GM19043 (cell line): Measurements from ENCODE around the gene KCNMB4.

Experiments
- ATAC-seq: cut with Tn5 transposase; IDR thresholded peaks from one replicate; pipeline ENCODE4 v1.9.1; 2021; ENCODE audit warnings: low read depth; ENCODE audit not compliant: unreplicated experiment

KCNMB4 gene

DNA sequence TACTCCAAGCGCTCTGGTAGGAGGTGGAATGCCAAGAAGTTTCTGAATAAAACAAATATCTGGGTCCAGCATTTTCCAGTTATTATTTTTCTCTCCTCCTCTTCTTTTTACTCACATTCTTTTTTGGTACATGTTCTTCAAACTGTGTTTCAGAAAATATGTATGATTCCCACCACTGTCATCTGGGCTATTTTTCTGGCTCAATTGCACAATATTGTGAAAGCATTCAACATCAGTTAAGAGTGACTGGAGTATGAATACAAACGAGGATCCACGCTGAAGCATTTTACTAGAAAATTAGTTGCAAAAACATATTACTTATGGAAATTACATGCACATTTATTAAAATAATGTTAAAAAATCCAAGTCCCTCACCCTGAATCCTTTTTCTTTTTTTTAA, 61.5 kb downstream of the KCNMB4 start:
- no peak for ATAC-seq

DNA sequence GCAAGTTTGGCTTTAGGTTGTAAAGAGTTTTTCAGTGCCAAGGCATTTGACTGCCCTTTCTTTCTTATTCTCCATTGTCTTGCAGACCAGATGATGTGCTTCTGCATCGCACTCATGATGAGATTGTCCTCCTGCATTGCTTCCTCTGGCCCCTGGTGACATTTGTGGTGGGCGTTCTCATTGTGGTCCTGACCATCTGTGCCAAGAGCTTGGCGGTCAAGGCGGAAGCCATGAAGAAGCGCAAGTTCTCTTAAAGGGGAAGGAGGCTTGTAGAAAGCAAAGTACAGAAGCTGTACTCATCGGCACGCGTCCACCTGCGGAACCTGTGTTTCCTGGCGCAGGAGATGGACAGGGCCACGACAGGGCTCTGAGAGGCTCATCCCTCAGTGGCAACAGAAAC, 64.3 kb downstream of the KCNMB4 start:
- ATAC-seq, result no peak

DNA sequence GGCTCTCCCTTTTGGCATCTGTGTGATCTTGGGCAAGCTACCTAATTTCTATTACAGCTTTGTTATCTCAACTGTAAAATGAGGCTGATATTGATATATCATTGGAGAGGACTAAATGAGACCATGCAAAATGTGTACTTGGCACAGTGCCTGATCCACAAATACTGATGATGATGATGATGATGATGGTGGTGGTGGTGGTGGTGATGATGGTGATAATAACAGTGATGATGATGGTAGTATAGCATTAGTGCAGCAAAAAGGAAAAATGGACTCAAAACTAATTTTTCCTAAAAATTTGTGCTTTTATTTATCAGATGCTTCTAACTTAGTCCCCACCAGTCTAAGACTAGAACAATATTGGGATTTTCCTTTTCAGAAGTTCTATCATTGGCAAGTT, 70.7 kb downstream of the KCNMB4 start:
- no peak for ATAC-seq

DNA sequence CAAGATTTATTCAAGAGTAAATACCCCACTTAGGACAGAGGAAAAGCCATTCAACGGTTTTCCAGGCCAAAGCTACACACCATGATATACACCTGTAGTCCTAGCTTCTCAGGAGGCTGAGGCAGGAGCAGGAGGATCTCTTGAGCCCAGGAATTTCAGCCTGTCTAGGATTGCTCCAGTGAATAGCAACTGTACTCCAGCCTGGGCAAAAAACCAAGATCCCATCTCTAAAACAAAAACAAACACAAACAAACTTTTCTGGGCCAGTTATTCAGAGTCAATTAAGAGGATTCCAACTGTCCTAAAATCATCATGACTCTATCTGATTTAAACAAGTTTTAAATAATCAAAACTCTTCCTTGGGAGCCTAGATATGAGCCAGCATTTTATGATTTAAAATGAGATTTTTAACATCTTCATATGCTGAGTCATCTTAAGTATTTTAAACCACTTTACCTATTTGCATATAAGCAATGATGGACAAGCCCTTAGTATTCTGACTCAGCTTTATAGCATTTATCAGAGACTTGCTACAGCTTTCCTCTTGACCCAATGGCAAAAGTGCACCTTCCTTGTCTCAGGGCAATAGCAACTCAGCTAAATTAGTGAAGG, 77.1 kb downstream of the KCNMB4 start:
- ATAC-seq, result no peak

DNA sequence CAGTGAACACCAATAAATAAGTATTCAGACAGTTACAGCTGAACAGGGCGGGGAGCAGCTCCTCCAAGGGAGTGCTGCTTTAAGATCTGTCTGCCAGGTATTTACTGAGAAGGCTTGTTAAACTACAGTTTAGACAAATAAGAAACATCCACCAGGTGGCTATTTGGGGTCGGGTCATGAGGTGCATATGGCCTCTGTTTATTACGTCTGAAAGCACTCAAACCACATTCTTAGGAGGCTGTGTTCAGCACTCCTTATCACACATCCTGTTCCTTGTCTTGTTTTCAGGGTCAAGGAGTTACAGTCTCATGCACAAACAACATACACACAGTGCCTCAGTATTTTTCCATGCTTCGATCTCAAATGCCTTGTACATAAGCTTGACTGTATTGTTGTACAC, 78.8 kb downstream of the KCNMB4 start:
- ATAC-seq, result no peak

DNA sequence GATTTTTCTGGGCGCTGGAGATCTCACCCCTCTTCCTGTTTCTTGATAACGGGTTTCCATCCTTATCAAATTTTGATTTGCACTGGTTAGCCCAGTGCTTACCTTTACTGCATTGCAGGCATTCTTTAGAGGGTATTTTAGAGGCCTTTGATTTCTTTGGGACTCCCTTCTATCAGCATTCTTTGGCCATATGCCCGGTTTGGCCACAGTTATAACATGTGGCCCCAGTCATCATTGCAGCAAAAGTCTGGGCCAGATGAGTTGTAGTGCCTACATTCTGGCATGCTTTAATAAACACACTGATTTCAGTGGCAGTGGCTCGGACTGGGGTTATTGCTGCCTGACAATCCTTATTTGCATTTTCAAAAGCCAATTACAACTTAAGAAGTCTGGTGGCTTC, 82.3 kb downstream of the KCNMB4 start:
- no peak for ATAC-seq

DNA sequence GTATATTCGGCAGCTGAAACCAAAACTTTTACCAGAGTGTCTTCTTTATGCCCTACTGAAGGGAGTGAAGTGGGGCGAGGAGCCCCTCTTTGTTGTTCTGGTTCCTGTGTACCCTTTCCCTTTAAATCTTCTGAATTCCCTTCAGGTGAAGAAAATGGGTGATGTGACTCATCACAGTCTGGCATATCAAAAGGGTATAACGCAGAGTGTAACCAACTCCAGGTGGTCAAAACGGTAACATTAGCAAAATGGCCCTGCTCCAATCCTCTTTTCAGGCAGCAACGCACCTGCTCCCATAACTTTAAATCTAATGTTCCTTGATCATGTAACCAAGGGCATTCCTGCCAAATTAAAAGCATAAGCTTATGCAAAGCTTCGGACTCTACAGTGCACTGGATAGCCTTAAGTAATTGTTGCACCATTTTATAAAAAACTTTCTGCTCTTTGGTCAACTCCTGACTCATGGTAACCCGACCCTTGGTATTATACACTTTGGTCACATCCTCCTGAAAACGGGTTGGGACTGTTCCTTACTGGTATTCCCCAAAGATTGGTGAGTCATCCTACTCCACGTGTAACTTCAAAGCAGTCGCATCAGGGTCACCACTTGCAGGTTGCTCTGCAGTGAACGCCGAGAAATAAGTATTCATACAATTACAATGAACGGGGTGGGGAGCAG, 83.1 kb downstream of the KCNMB4 start:
- ATAC-seq, result no peak

DNA sequence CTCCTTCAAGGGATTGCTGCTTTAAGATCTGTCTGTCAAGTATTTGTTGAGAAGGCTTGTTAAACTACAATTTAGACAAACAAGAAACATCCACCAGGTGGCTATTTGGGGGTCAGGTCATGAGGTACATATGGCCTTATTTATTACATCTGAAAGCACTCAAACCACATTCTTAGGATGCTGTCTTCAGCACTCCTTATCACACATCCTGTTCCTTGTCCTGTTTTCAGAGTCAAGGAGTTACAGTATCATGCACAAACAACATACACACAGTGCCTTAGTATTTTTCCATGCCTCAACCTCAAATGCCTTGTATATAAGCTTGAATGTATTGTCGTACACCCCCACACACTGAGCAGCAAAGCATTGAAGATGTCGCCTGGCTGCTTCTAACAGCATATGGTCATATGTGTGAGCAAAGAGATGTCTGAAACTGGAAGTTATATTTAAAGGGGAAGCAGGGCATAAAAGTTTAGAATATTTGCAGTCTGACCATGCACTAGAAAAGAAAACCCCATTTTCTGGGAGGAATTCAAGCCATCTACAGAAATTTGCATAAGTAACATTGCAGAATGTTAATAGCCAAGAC, 83.8 kb downstream of the KCNMB4 start:
- no peak for ATAC-seq

DNA sequence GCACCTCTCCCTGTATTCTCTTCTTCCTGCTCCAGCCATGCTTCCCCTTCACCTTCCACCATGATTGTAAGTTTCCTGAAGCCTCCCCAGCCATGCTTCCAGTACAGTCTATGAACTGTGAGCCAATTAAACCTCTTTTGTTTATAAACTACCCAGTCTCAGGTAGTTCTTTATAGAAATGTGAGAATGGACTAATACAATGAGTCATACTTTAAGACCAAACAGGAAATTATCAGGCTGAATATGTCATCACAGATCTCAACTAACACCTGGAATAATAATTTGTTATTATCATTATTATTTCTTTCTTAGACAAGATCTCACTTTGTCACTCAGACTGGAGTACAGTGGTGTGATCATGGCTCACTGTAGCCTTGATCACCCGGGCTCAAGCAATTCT, 85.4 kb downstream of the KCNMB4 start:
- ATAC-seq, result no peak

DNA sequence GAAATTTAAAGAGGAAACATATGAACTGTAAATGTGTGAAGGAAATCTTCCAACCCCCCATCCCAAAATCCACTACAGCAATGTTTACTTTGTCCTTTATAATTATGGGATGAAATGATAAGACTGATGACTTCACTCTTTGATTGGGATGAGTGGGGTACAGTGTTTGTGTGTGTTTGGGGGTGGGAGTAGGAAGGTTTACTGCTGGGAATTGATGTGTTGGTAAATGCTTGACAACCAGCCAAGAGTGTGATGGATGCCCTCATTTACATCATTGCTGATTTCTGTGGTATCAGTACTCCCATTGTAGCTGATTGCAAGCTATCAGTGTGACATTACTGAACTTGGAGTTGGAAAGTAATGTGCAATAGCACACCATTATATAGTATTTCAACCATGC, 90.9 kb downstream of the KCNMB4 start:
- no peak for ATAC-seq

DNA sequence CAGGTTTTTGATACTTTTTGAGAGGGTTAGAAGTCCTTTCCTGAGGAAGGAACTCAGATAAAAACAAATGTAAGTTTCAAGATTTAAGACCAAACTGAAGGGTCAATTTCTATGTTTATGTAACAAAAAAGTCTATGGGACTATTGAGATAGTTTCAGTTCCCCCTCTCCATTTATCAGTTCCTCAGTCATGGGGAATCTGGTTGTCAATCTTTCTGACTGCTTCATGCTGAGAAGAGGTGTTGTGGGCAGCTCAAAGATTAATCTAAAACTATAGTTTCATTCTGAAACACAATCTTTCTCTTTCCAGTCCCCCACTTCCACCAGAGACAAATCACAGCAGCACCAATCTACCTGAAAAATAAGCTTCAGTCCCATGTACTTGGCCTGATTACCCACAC, 93.7 kb downstream of the KCNMB4 start:
- peak; percentile 96 for ATAC-seq

DNA sequence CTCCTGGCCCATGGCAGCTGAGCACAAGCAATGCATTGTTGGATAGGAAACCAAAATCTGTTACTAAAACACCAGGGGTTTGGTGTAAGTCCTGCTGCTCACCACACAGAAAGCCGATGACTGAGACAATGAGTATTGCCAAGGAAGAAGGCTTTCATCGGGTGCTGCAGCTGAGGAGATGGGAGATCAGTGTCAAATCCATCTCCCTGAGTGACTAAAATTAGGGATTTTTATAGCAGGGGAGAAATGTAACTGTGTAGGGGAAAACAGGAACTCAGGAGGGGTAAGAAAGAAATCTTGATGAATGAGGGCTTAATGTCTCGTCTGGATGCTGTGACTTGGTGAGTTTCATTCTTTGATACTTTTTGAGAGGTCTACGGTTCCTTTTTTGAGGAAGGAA, 97.9 kb downstream of the KCNMB4 start:
- ATAC-seq, result no peak

DNA sequence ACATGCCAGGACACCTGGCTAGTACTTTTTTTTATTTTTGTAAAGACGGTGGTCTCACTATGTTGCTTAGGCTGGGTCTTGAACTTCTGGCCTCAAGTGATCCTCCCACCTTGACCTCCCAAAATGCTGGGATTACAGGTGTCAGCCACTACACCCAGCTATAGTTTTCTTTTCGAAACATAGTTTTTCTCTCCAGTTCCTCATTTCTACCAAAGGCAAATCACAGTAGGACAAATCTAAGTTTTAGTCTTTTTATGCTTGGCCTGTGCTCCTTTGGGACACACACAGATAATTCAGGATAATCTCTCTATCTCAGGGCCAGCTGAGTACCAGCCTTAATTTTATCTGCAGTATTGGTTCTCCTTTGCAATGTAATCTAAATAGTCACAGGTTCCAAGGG, 100.7 kb downstream of the KCNMB4 start:
- no peak for ATAC-seq

DNA sequence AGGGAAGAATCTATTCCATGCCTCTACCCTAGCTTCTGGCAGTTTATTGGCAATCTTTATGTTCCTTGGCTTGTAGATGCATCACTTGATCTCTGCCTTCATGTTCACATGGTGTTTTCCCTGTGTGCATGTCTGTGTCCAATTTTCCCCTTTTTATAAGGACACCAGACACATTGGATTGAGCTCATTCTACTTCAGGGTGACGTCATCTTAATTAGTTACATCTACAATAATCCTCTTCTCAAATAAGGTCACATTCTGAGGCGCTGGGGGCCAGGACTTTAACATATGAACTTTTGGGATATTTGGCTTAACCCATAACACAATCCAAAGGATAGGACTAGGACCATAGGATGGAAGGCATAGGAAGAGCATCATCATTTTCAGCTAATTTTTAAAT, 101.4 kb downstream of the KCNMB4 start:
- no peak for ATAC-seq

DNA sequence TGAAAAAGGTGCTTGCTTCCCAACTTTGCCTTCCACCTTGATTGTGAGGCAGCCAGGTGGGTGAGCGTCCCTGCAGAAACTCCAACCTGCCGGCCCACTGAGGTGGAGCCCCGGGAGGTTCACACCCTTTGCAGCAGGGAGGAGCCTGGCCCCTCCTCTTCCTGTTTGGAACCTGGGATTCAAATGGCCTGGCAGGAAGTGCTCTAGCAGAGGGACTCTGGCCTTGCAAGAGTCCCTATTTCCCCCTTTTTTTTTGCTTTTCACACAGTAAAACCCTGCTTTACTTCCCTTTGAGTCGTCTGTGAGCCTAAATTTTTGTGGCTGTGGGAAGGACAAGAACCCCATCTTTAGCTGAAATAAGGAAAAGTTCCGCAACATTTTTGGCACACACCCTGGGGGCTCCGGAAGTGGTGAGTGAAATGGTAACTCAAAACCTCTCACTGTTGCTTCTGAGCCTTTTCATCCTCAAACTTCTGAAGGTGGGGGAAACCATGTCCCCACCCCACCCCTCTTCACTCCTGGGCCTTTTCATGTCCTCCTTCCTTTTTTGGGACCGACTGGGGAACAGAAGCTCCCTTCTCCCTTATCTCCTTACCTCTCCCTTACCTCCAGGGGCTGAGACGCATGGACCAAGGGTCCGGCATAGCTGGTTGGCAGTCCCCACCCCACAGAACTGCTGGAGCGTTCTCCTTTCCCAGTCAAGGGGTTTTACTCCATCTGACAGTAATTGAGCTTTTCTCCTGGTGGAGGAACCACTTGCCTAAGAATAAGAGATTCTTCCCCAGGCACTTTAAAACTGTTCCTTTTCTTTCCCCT, 102.0 kb downstream of the KCNMB4 start:
- no peak for ATAC-seq

DNA sequence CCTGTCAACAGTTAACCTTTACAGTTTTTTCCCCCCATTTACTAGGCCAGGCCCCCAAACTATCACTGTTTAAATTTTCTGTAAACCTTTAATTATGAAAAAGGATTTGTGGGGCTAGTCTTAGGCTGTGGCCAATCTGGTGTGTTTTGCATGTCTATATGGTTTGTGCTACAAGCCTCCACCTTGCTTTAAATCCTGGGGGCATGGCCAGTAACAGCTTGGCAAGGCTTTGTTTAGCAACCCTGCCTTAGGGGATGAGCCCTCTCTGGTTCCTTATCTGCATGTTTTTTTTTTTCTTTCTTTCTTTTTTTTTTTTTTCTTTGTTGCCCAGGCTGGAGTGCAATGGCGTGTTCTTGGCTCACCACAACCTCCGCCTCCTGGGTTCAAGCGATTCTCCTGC, 102.7 kb downstream of the KCNMB4 start:
- no peak for ATAC-seq

DNA sequence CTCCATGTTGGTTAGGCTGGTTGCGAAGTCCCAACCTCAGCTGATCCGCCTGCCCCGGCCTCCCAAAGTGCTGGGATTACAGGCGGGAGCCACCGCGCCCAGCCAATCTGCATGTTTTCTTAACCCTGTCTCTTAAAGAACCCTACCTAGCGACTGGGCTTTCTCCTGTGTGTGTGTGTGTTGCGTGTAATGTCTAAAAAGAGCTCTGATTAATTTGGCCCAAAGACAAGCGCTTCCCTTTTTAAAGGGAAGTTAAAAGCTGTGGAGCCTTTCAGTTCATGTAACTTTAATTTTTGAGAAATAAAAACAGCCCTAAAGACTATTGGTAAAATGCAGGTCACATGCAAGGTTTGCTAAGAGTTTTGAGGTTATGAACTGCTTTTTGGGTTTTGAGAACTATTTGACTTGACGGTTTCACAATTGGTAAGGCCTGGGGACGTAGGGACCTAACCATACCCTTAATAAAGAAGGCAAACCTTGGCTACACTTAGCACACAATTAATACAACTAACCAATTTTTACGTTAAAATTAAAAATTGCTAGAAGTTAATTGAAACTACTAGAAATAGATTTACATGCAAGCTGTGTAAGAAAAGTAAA, 103.2 kb downstream of the KCNMB4 start:
- ATAC-seq, result no peak

DNA sequence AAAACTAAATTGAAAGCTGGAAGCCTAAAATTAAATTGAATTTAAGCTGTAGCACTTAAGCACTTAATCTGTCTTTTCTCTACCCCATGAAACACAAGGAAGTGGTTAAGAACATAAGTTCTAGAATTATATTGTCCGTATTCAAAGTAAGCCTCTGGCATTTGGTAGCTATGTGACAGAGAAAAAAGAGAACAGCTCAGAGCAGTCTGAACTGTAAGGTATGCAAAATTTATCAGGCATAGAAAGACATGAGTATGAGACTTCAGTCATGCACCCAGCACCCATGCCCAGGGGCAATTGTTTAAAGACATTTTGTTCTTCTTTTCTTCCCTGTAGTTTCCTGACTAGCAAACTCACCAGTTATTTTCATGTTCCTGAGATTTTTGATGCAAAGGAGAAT, 116.7 kb downstream of the KCNMB4 start:
- ATAC-seq, result no peak
